NCI-H128 (cell line): ENCODE results near the gene EME2.

Experiments
- DNase-seq: peaks from one replicate; lab custom pipeline; 2025; ENCODE audit not compliant: unreplicated experiment; lab: John Stamatoyannopoulos, UW

EME2 gene

DNA sequence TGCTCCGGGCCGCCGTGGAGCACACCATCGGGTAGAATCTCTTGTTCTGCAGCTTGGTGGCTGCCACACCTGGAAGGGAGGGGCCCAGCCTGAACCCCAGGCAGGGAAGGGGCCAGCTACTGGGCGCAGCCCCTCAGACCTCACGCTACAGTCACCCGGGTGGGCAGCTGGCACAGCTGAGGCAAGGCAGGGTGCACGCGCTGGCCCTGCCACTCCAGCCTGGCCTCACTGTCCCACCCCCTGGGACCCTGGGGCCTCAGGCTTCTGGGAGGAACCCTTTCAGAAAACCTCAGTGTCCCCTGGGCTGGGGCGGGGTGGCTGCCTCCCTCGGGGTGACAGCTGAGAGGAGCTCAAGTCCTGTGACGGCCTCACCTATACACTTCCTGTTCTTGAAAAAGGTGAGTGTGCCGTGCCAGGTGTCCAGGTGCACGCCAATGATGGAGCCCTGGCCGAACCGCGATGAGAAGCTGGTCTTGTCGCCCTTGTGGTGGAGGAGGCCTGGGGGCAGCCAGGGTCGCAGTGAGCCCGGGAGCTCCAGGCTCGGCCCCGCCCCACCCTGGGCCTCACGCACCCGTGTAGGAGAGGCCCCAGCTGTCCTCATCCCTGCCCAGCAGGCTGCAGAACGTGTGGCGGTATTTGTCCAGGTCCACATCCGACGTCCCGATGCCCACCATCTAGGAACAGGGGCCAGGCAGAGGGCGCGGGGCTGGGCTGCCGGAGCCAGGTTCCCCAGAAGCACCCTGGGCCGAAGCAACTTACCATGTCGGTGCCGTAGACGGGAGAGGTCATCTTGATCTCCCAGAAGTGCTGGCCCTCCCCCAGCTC is 5.0 kb downstream of the EME2 start:
- no peak for DNase-seq

DNA sequence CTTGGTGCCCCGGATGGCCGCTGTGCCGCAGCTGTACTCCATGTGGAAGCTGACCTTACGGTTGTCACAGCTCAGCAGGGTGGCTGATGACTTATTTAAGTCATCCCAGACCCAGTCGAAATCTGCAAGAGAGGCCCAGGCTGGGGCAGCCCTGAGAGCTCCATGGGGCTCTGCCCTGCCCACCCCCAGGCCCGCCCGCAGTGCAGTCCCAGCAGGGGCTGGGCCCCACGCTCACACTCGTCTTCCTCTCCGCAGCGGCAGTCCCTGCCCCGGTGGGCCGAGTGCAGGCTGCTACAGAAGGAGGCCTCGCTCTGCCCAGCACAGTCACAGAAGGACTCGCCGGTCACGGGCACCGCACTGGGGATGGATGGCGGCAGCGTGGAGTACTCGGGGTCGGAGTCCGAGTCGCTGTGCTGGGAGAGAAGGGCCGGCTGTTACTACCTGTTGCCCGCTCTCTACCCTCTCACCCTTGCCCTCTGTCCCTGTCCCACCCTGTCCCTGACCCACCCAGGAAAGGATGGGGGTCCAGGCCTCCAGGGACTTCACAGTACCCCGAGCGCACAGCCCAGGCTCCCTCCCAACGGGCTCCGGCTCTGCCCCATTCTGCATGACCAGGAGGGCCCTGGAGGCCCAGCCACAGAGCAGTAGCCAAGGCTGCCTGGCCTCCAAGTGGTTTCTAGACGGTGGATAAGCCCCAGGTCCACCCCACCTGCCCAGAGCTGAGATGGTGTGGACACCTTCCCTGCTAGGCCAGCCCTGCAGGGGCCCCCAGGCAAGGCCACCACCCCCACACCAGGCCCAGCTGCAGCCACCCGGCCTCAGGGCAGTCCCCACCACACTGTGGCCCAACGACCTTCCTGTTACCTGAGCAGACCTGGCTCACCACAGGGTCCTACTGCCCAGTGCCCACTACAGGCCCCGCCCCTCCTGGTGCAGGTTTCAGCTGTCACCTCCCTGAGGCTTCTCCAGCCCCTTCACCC is 5.9 kb downstream of the EME2 start:
- DNase-seq = no peak

DNA sequence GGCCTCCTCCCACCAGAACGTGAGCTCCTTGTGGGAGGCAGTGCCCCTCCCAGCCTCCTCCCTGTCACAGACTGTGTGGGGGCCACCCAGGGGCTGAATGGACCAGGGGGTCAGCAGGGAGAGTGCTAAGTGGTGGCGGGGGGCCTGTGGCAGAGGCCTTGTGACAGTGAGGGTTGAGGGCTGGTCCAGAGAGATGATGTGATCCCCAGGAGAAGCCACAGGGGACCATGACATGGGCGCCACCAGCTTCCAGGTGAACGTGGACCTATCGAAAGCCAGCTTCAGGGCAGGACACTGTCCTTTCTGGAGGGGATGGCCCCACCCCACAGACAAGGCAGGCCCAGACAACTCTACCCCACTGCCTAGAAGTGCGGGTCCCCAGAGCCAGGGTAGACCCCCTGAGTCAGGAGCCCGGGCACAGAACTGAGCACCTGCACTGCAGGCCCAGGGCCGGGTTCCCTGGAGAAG is 6.7 kb downstream of the EME2 start:
- no peak for DNase-seq

DNA sequence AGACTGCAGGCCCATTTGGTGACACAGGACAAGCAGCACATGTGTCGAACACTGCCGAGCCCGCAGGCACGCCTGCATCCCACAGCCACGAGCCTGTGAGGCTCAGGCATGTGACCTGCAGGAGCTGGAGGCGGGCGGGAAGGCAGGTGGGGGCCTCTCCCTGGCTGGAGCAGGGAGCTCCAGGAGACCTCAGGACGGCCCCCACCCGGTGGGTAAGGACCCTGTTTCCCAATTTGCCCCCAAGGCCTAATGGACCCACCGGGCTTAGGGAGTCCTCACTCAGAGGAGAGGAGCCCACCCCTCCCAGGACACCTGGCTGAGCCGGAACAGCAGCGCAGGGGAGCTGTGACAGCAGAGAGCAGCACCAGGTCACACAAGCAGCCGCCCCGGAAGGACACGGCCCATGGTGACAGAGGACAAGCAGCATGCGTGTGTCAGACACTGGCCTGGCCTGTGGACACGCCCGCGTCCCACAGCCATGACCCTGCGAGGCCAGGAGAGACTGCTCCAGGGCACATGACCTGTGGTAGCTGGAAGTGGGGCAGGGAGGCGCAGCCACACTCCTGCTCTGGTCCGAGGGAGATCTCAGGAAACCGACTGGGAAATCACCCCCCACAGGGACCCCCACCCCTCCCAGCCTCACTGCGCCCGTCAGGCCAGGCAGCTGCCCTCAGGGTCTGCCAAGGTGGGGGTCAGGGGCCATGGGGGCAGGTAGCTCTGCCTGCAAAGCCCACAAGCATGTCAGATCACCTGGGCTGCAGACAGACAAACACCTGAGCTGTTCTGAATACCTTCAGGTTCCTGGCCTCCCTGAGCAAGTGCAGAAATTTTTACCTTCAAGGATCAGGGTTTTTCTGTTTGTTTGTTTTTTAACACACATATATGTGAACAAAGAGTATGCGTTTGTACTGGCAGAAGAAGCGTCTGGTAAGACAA is 7.4 kb downstream of the EME2 start:
- DNase-seq = no peak

DNA sequence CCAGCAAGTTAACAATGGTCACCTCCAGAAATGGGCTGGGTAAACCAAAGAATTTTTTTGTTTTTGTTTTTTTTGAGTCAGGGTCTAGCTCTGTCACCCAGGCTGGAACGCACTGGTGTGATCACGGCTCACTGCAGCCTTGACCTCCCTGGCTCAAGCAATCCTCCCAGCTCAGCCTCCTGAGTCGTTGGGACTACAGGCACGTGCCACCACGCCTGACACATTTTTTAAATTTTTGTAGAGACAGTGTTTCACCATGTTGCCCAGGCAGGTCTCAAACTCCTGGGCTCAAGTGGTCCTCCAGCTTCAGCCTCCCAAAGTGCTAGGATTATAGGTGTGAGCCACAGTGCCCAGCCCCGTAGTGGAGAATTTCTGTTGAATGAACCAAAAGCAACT is 8.1 kb downstream of the EME2 start:
- DNase-seq = no peak

DNA sequence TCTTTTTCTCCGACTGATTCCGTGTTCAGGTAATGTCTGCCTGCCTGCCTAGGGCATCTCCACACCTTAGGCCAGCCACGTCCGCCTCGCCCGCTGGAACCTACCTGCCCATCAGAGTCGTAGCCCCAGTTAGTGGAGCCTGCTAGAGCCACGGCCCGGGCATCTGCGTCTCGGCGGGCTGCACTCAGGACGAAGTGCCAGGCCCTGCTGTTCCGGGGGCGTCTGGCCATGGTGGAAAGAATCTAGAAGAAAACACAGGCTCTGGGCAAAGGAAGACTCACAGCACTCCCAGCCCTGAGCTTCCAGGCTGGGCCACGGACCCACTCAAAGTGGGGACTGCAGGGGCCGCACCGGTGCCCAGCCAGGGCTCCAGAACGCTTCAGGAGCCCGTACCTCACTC is 8.6 kb downstream of the EME2 start:
- no peak for DNase-seq

DNA sequence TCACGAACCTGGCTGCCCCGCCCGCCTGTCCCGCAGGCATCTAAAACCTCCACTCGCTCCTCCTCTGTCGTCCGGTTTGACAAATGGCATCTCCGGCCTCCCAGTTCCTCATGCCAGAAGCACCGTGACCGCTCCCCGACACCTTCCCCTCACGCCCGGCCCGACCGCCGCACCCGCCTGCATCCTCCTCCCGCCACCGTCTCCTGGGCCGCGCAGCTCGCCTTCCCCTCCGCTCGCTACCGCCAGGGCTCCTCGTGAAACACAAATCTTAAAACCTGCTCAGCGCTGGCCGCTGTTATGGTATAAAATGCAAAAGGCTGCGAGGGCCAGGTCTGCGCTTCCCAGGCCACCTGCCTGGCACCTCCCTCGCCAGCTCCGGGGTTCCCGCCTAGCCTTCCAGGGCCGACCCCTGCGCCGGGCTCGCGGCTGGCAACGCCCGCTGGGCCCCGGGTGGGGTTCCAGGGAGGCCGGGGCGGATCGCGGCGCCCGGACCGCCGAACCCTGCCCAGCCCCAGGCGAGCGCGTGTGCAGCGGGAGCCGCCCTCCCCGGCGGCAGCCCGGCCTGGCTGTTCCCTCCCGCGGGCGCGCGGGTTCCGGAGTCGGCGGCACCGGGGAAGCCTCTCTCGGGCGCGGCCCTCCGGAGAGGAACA is 9.3 kb downstream of the EME2 start:
- DNase-seq = no peak

DNA sequence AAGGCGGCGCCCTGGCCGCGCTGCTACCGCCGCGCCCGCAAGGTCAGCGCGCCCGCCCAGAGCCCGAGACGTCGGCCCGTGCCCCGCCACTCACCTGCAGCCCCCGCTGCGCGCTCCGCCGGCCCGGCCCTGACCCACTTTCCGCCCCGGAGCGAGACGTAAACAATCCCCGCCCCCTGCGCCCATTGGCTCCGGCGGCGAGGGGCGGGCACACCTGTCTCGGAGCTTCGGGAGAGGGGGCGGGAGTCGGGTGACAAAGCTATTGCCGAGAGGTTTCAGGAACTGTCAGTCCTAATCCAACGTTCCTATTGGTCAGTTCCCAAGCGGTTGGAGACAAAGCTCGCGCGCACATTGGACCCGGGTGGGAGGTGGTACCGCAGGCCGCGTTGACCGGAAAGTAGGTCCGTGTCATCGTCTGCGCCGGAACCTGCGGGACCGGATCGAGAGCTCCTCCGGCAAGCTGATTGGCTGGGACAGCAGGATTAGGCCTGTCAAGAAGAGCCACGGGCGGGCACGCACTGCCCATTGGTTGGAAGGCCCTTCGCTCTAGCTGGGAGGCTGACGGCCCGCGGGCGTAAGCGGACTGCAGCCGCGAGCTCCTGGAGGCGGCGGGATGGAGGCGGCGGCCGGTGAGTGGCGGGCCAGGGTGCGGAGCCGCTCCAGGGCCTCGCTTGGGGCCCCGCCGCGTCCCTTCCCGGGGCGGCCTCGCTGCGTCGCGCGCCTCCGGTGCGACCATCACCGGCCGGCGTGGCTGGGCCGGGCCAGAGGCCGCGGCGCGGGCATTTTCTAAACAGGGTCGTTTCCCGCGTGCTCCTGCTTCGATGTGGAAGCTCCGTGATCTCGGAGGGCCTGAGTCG is 10.0 kb downstream of the EME2 start, which contains the start of the genes NUBP2 and SPSB3:
NUBP2 (plus strand) TSS at position 553 of the 857 bp plus-strand sequence; CDS start at position 614, 61 bp downstream.
SPSB3 (minus strand) TSS at position 164 of the 857 bp plus-strand sequence. CDS start 1,088 bp downstream, outside the sequence.
- peak; percentile 96 for DNase-seq

DNA sequence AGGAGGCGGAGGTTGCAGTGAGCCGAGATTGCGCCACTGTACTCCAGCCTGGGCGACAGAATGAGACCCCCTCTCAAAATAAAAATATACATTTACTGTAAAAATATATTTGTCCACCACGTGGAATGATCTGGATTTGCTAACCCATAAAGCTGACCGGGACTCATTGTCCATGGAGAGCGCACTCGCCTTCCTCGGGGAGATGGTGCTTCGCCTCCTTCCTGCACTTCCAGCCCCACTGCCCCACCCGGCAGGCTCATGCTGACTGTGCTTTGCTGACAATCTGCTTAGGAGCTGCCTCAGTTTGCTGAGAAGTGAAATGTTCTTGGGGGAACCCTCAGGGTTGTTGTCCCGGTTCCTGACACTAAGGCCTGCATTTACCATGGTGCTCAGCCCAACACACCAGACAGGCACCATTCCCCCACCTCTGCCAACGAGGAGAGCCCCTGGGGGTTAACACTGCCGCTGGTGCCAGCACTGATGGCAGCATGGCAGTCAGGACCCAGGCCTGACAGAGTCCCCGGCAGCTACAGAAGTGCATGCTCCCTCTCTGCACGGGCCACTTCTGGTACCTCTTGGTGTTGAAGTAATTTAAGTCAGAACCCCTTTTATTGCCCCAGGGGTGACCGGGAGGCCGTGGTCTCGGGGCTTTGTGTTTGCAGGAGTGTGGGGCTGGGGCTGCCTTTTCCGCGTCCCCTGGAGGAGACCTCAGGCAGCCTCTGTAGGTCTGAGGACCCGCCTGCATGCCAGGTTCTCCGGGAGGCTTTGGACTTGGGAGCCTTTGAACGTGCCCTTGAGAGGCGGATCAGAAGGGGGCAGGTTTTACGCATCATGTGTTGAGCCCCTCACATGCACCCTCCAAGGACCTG is 12.6 kb downstream of the EME2 start:
- DNase-seq = no peak

DNA sequence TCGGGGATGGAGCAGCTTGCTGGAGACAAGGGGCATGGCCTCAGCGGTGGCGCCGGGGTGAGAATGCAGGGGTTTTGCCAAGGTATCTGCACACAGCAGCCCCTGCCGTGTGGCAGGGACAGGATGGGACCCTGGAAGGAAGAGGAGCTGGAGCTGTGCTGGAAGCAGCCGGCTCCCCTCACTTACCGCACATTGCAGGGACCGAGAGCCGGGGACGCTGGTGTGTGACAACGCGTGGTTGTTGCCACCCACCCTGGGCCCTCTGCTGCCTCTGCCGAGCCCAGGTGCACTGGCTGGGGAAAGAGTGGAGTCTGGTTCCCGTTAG is 13.2 kb downstream of the EME2 start:
- DNase-seq = no peak

DNA sequence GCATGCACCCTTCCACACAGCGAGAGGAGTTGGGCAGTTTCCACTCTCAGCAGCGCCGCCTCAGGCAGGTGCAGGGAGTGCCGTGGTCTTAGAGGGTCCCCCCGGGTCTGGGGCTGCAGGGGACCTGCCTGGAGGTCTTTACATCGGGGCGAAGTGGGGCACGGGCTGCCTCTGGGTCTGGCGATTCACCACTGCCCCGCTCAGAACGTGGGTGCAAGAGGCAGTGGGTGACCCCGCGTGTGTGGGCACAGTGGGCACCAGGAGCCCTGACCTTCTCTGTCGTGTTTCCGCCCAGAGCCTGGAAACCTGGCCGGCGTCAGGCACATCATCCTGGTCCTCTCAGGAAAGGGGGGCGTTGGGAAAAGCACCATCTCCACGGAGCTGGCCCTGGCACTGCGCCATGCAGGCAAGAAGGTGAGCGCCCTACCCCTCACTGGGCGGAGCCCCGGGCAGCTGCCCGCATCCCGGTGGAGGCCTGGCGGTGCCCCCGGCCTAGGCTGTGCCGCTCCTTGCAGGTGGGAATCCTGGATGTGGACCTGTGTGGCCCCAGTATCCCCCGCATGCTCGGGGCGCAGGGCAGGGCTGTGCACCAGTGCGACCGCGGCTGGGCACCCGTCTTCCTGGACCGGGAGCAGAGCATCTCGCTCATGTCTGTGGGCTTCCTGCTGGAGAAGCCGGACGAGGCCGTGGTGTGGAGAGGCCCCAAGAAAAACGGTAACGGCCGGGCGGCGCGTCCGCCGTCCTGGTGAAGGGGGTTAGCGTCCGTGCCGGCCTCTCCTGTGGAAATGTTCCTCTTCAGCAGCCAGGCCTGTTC is 13.8 kb downstream of the EME2 start:
- DNase-seq = no peak

DNA sequence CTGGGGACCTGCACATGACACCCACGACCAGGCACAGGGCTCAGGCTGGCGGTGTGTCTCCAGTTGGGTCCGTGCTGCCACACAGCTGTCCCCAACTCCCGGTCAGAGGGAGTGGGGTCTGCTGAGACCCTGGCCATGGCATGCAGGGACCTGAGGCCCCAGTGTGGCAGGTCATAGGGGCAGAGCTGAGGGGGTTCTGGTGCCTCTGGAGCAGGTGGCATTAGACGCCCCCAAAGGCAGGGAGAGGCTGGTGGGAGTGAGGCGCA is 14.4 kb downstream of the EME2 start:
- DNase-seq = no peak

DNA sequence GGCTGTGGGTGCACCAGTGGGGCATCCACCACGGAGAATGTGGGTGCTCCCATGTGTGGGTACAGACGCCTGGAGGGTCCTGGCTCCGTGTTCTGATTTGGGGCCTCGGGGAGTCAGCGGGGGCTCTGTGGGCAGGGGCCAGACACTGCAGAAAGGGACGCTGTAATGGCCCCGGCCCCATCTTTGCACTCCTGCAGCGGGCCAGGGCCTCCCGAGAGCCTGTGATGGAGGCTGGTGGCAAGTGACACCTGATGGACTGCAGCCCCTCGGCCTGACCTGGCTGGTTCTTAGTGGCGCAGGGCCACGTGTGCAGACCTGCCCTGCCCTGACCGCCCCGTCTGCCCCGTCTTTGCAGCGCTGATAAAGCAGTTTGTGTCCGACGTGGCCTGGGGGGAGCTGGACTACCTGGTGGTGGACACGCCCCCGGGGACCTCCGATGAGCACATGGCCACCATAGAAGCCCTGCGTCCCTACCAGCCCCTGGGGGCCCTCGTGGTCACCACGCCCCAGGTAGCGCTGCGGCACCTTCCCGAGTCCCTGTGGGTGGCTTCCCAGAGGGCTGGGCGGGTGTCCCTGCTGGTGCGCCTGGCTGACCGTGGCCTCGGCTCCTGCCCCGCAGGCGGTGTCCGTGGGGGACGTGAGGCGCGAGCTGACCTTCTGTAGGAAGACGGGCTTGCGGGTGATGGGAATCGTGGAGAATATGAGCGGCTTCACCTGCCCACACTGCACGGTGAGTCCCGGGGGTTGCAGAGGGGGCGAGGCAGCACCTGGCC is 14.9 kb downstream of the EME2 start:
- DNase-seq = no peak

DNA sequence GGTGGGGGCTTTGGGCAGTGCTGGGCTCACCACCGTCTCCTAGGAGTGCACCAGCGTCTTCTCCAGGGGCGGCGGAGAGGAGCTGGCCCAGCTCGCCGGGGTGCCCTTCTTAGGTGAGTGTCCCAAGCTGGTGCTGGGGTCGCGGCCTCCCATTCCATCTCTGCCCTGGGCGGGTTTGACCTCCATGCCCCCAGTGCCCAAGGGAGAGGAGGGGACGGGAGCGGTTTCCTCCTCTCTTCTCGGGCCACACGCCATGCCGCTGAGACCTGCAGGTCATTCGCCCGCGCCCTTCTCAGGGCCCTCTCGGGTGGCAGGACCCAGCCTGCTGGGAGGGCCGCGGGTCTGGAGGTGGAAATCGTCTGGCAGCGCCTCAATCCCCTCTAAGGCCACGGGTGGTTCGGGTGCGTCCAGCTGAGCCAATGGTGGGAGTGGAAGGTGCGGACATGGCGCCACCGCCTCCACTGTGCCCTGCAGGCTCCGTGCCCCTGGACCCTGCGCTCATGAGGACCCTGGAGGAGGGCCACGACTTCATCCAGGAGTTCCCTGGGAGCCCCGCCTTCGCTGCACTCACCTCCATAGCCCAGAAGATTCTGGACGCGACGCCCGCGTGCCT is 15.6 kb downstream of the EME2 start:
- no peak for DNase-seq

DNA sequence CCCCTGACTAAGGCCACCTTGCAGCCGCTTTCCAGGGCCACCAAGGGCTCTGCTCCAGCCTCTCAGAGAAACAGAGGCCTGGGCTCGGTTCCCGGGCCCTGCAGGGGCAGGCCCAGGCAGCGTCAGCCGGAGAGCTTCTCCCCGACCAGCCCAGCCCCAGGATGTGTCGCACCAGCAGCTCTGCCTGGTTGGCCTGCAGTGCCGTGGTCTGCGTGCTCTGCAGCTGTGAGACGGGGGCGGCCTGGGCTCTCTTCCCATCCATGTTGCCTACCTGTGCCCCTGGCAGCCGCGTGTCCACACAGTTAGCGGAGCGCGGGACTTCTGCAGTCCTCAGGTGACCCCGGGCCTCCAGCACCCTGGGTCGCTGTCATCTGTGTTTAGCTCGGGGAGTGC is 16.1 kb downstream of the EME2 start:
- DNase-seq = no peak

DNA sequence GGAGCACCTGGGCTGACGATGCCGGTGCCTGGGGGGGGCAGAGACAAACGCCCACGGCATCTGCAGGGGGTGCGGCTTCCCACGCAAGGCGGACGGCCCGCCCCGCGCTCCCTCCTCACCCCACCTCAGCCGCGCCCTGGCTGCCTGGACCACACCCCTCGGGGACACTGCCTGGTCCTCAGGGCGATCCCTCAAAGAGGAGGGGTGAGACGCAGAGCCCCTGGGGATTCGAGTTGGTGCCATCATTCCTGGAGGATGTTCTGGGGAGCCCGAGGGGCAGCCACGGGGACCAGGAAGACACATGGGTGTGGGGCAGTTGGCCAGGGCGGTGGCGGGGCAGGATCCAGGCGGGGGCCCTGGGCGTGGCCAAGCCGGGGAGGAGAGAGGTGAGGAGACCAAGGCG is 17.0 kb downstream of the EME2 start:
- DNase-seq = no peak

DNA sequence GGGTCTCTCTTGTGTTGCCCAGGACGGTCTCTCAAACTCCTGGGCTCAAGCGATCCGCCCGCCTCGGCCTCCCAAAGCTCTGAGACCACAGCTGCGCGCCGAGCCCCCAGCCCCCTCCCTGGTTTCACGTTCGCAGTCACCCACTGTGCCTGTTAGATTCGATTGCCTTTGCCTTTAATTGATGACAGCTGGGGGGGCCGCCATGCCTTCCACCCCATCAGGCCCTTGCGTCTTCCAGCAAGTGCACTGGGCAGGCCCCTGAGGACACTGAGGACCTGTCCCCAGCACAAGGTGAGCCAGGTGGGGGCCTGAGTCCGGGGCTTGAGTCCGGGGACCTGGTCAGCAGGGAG is 17.6 kb downstream of the EME2 start:
- DNase-seq = no peak
